Esophagus muscularis mucosa (tissue), 3 donors: ENCODE data around the gene CSNK1G1.

ENCODE experiments used
- POLR2A ChIP-seq: fragments of 450-650 bp; IDR thresholded peaks from one replicate; pipeline ENCODE4 v1.6.1; 2017; ENCODE audit warnings: antibody characterized with exemption, moderate library complexity, mild to moderate bottlenecking, low read depth
- TF ChIP-seq, protein P1 (sequence below), 3 experiments: fragments of 200-600 bp in 2 of 3; fragments of 450-650 bp in 1 of 3; sonication (generic) in 2 of 3; IDR thresholded peaks; one replicate each; pipeline ENCODE4 v1.5.1; 2017 to 2019; ENCODE audit warnings: antibody characterized with exemption in 3 of 3, mild to moderate bottlenecking in 2 of 3, moderate library complexity in 1 of 3

DNA sequence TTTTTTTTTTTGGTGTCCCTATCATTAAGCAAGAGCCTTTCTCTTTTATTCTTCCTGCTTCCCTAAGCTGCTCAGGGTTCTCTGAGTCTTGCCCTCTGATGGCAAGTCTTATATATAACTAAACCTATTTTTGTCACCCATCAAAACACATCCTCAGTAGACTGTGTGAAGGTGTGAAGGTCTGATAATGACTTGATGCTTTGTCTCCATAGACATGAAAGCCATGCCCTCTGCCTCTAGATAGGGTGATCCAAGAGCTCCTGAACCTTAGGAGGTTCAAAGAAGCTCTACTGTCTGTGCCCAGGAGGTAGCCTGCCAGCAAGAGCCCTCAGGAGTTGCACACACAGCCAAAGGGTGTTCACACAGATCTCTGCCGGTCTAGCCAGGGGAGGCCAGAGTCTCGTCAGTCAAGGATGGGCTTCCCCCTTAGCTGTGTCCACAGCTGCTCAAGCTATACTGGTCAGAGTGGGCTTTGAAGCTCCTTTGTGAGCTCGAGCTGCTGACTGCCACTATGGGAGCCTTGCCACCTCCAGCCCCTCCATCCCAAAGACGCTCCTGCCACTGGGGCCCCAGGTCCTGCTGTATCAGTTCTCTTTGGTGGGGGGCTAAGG lies 217.5 kb downstream of the CSNK1G1 start:
- TF ChIP-seq, protein P1, sequence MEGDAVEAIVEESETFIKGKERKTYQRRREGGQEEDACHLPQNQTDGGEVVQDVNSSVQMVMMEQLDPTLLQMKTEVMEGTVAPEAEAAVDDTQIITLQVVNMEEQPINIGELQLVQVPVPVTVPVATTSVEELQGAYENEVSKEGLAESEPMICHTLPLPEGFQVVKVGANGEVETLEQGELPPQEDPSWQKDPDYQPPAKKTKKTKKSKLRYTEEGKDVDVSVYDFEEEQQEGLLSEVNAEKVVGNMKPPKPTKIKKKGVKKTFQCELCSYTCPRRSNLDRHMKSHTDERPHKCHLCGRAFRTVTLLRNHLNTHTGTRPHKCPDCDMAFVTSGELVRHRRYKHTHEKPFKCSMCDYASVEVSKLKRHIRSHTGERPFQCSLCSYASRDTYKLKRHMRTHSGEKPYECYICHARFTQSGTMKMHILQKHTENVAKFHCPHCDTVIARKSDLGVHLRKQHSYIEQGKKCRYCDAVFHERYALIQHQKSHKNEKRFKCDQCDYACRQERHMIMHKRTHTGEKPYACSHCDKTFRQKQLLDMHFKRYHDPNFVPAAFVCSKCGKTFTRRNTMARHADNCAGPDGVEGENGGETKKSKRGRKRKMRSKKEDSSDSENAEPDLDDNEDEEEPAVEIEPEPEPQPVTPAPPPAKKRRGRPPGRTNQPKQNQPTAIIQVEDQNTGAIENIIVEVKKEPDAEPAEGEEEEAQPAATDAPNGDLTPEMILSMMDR (IDR thresholded peaks at IDR 0.05): no peak
- no peak for TF ChIP-seq POLR2A
